Measurements from ENCODE around the gene SEPTIN11. TPM values are rescaled to one million over a fixed set of nuclear protein-coding genes. Genes with fewer than 3 reads are reported as not detected.
"Not testable (repeated sequence)": the region's sequence is repeated elsewhere in the genome, so short reads cannot be mapped to it uniquely, and the experiment has no call there.

The SEPTIN11 gene
- total and polyA plus RNA-seq, 4 donors, result 20.4 to 126 (median 64.4) TPM

DNA sequence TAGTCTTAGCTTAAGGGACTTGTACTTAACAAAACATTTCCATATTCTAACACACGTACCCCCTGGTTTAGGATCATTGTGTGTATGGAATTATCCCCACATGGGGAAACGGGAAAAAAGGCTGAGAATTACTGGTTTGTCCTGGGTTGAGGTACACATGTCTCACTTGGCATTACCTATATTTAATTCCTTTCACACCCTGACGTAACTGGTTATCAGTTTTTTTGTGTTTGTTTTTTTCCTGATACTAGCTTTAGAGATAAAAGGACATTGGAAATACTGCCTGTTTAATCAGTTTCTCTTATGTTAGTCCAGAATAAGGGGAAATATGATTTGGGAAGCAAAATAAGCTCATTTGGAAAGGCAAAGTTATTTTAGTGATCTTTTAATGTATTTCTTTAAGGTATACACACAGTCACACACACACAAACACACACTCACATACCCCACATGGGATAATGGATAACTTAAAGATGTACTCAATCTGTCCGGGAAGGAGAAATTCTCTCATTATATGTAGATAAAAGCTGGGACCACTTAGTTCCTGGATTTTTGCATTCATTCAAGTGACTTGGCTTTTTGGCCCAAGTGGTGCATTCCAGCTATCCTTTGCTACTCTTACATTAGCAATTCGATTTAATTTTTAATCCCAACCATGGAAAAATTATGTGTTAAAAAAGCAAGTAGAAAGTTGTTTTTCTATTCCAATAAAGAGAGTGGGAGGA, 13.0 kb downstream of the SEPTIN11 start:
- Histone ChIP-seq H3K9me3 (ENCODE audit: control insufficient read depth in 4 of 4, insufficient read depth in 3 of 4, low read length in 3 of 4) (no peaks in the 10 kb centered on the region), H3K9ac (ENCODE audit: insufficient read depth in 1 of 2, low read length in 2 of 2) (no peak overlapping the region), H3K27ac (ENCODE audit: low read depth in 1 of 2, low read length in 1 of 2) (no peak overlapping the region), H3K4me3 (no peak overlapping the region), H3K36me3 (ENCODE audit: control insufficient read depth in 4 of 4, insufficient read depth in 4 of 4, low read length in 4 of 4) (peaks cover 0 to 2% (median 0%) of the 10 kb centered on the region in 4 donors), H3K27me3 (ENCODE audit: control insufficient read depth in 3 of 3, insufficient read depth in 3 of 3, low read length in 2 of 3) (no peaks in the 10 kb centered on the region), H3K4me1 (ENCODE audit: control insufficient read depth in 5 of 5, insufficient read depth in 5 of 5, low read length in 5 of 5) (peaks cover 0 to 10% (median 6%) of the 10 kb centered on the region in 5 donors)
- ATAC-seq (ENCODE audit: insufficient read depth, low FRiP score), result no peak
- WGBS, 2 donors, result 82 to 83% methylated on average over 5 of the region's 5 CpGs
- TF ChIP-seq, protein P1, sequence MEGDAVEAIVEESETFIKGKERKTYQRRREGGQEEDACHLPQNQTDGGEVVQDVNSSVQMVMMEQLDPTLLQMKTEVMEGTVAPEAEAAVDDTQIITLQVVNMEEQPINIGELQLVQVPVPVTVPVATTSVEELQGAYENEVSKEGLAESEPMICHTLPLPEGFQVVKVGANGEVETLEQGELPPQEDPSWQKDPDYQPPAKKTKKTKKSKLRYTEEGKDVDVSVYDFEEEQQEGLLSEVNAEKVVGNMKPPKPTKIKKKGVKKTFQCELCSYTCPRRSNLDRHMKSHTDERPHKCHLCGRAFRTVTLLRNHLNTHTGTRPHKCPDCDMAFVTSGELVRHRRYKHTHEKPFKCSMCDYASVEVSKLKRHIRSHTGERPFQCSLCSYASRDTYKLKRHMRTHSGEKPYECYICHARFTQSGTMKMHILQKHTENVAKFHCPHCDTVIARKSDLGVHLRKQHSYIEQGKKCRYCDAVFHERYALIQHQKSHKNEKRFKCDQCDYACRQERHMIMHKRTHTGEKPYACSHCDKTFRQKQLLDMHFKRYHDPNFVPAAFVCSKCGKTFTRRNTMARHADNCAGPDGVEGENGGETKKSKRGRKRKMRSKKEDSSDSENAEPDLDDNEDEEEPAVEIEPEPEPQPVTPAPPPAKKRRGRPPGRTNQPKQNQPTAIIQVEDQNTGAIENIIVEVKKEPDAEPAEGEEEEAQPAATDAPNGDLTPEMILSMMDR (IDR thresholded peaks at IDR 0.05; ENCODE audit: control extremely low read depth, extremely low read depth), result no peak
- peak in 2 of 3 donors; percentile 39 to 40 for DNase-seq

DNA sequence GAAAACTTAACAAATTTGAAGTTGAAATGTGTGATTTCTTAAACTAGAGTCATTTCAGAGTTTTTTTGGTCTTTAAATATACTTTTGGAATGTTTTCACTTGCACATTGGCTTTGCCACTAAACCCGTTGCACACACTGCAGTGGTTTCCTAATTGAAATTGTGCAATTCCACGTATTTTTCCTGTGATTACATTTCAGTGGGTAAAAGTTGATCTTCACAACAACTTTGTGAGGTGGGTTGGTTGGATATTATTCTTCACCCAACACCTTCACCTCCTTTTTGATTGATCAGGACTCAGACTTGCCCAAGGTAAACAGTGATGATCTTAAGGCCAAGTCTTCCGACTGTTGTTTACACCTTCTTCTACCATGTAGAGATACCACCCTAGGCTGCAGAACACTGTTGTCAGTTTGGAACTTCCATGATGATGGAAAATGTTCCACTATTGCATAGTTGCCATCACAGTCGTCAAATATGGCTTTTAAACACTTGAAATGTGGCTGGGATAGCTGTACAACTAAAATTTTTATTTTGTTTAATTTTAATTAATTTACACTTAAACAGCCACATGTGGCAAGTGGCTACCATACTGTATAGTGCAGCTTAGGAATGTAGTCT, 13.7 kb downstream of the SEPTIN11 start:
- no peak overlapping the region for H3K9ac ChIP-seq (ENCODE audit: insufficient read depth in 1 of 2, low read length in 2 of 2)
- no peaks in the 10 kb centered on the region for H3K9me3 ChIP-seq (ENCODE audit: control insufficient read depth in 4 of 4, insufficient read depth in 3 of 4, low read length in 3 of 4)
- no peaks in the 10 kb centered on the region for H3K27me3 ChIP-seq (ENCODE audit: control insufficient read depth in 3 of 3, insufficient read depth in 3 of 3, low read length in 2 of 3)
- DNase-seq, result peak in 1 of 3 donors; percentile 33
- TF ChIP-seq, protein P1 (IDR thresholded peaks at IDR 0.05; ENCODE audit: control extremely low read depth, extremely low read depth), result no peak
- H3K27ac ChIP-seq (ENCODE audit: low read depth in 1 of 2, low read length in 1 of 2), result no peak overlapping the region
- peaks cover 0 to 10% (median 6%) of the 10 kb centered on the region in 5 donors for H3K4me1 ChIP-seq (ENCODE audit: control insufficient read depth in 5 of 5, insufficient read depth in 5 of 5, low read length in 5 of 5)
- peaks cover 0 to 2% (median 0%) of the 10 kb centered on the region in 4 donors for H3K36me3 ChIP-seq (ENCODE audit: control insufficient read depth in 4 of 4, insufficient read depth in 4 of 4, low read length in 4 of 4)
- 49 to 63% methylated on average over 4 of the region's 4 CpGs for WGBS, 2 donors
- no peak overlapping the region for H3K4me3 ChIP-seq
- ATAC-seq (ENCODE audit: insufficient read depth, low FRiP score), result no peak

DNA sequence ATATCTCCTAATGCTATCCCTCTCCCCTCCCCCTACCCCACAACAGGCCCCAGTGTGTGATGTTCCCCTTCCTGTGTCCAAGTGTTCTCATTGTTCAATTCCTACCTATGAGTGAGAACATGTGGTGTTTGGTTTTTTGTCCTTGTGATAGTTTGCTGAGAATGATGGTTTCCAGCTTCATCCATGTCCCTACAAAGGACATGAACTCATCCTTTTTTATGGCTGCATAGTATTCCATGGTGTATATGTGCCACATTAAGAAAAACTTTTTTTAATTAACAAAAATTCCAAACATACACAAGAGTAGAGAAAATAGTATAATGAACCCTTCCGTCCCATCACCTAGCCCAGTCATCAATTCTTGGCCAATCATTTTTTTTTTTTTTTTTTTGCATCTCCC, 14.4 kb downstream of the SEPTIN11 start:
- ATAC-seq (ENCODE audit: insufficient read depth, low FRiP score); DNase-seq; H3K9me3 ChIP-seq (ENCODE audit: control insufficient read depth in 4 of 4, insufficient read depth in 3 of 4, low read length in 3 of 4); H3K27ac ChIP-seq (ENCODE audit: low read depth in 1 of 2, low read length in 1 of 2); H3K27me3 ChIP-seq (ENCODE audit: control insufficient read depth in 3 of 3, insufficient read depth in 3 of 3, low read length in 2 of 3); H3K4me1 ChIP-seq (ENCODE audit: control insufficient read depth in 5 of 5, insufficient read depth in 5 of 5, low read length in 5 of 5); H3K36me3 ChIP-seq (ENCODE audit: control insufficient read depth in 4 of 4, insufficient read depth in 4 of 4, low read length in 4 of 4); H3K9ac ChIP-seq (ENCODE audit: insufficient read depth in 1 of 2, low read length in 2 of 2); H3K4me3 ChIP-seq: not testable (repeated sequence)
- 97 to 100% methylated on average over 1 of the region's 1 CpG for WGBS, 2 donors

DNA sequence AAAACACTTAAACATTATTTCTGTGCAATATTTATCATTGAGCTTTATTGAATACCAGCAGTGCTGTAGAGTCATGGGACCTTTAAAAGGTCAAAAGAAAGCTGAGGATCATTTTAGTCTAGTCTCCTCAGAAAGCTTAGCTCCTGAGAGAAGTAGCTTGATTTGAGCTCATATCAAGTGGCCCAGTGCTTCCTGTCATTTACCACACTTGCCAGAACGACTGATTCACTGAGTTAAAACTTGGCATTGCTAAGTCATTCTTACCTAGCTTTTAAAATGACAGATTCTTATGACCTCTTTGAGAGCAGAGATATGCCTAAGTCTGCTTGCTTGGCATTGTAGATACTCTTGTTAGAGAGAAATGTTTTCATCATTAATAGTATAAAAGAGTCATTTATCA, 15.2 kb downstream of the SEPTIN11 start:
- no peak for DNase-seq
- 15 to 26% methylated on average over 1 of the region's 1 CpG for WGBS, 2 donors
- no peak overlapping the region for H3K27ac ChIP-seq (ENCODE audit: low read depth in 1 of 2, low read length in 1 of 2)
- no peak overlapping the region for H3K9ac ChIP-seq (ENCODE audit: insufficient read depth in 1 of 2, low read length in 2 of 2)
- ATAC-seq (ENCODE audit: insufficient read depth, low FRiP score), result no peak
- no peak overlapping the region for H3K4me3 ChIP-seq
- no peaks in the 10 kb centered on the region for H3K36me3 ChIP-seq (ENCODE audit: control insufficient read depth in 4 of 4, insufficient read depth in 4 of 4, low read length in 4 of 4)
- H3K27me3 ChIP-seq (ENCODE audit: control insufficient read depth in 3 of 3, insufficient read depth in 3 of 3, low read length in 2 of 3), result no peaks in the 10 kb centered on the region
- H3K4me1 ChIP-seq (ENCODE audit: control insufficient read depth in 5 of 5, insufficient read depth in 5 of 5, low read length in 5 of 5), result peaks cover 0 to 10% (median 6%) of the 10 kb centered on the region in 5 donors
- H3K9me3 ChIP-seq (ENCODE audit: control insufficient read depth in 4 of 4, insufficient read depth in 3 of 4, low read length in 3 of 4), result no peaks in the 10 kb centered on the region
- TF ChIP-seq, protein P1 (IDR thresholded peaks at IDR 0.05; ENCODE audit: control extremely low read depth, extremely low read depth), result no peak

All from lung (tissue), 12 donors.